Head of caudate nucleus (tissue), 42 donors: ENCODE measurements around the gene GRIK3.

Experiments used
- DNase-seq, 42 donors: peaks; one replicate each; pipeline versions ENCODE4 v3.0.0 to v3.0.0-alpha.2; 2020 to 2021; ENCODE audit warnings: mixed read lengths in 7 of 42
- intact Hi-C: fragments of 100-400 bp; cut with DNase I; formaldehyde crosslinking; loops from one replicate; pipeline ENCODE4 v1.15.0; 2022

GRIK3 gene

DNA sequence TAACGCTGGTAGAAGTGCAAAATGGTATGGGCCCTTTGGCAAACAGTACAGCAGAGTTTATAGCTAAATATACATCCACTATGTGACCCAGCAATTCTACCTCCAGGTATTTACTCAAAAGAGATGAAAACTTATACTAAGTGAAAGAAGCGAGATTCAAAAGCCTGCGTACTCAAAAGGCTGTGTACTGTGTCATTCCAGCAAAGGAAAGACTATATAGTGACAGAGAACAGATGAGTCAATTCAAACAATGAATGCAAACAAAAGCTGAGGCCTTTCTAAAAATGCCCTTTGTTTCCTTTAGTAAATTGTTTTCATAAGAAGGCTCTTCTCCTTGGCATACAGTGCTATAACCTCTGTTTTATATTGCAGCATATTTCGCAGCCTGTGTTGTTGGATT lies 282.8 kb downstream of the GRIK3 start:
- no peak for DNase-seq
- intact Hi-C loops: no loop called here

- intact Hi-C loops: no loop called here
- DNase-seq: no peak
Measured at GRCh38 chr1:36748466-36748865, 285.8 kb downstream of the GRIK3 start.
